Heart right ventricle (tissue), 16 donors: ENCODE data around the gene LRRC45. TPM values are rescaled to one million over a fixed set of nuclear protein-coding genes. Genes with fewer than 3 reads are reported as not detected.
A peak's percentile ranks its signal among the peaks of the same experiment; 100 is the strongest.

Experiments
- ATAC-seq, 8 donors: fragments of 200-7000 bp; cut with Tn5 transposase; one replicate each; pipeline ENCODE4 v1.9.1; 2020; ENCODE audit warnings: mild to moderate bottlenecking in 8 of 8, moderate library complexity in 8 of 8, moderate number of reproducible peaks in 1 of 8
- DNase-seq, 2 donors: peaks; one replicate each; pipeline ENCODE4 v3.0.0-alpha.2; 2020
- H3K27ac ChIP-seq, 10 donors: fragments of 200-600 bp; sonication (generic) in 2 of 10; one replicate each; pipeline versions ENCODE4 v1.5.0 to v1.8.0; 2020 to 2022; ENCODE audit warnings: mild to moderate bottlenecking in 3 of 10
- H3K27me3 ChIP-seq, 7 donors: fragments of 200-600 bp; one replicate each; pipeline ENCODE4 v1.8.0; 2021 to 2022; ENCODE audit warnings: mild to moderate bottlenecking in 2 of 7
- H3K36me3 ChIP-seq, 9 donors: fragments of 200-600 bp; sonication (generic) in 1 of 9; one replicate each; pipeline versions ENCODE4 v1.5.0 to v1.8.0; 2020 to 2022; ENCODE audit warnings: mild to moderate bottlenecking in 2 of 9
- H3K4me1 ChIP-seq, 9 donors: fragments of 200-600 bp; sonication (generic) in 1 of 9; one replicate each; pipeline versions ENCODE4 v1.5.0 to v1.8.0; 2020 to 2022; ENCODE audit warnings: mild to moderate bottlenecking in 4 of 9
- H3K4me3 ChIP-seq, 10 donors: fragments of 200-600 bp; sonication (generic) in 2 of 10; one replicate each; pipeline versions ENCODE4 v1.5.0 to v1.8.0; 2020 to 2022; ENCODE audit warnings: mild to moderate bottlenecking in 7 of 10, moderate library complexity in 2 of 10
- H3K9me3 ChIP-seq, 11 donors: fragments of 200-600 bp in 10 of 11; sonication (generic) in 2 of 11; one replicate each; pipeline versions ENCODE4 v1.5.0 to v1.8.0; 2013 to 2022; ENCODE audit warnings: mild to moderate bottlenecking in 2 of 11, control low read depth in 1 of 11, moderate library complexity in 1 of 11
- CTCF ChIP-seq, 9 donors: fragments of 200-600 bp; sonication (generic) in 2 of 9; IDR thresholded peaks; one replicate each; pipeline versions ENCODE4 v1.5.0 to v1.8.0; 2021 to 2022; ENCODE audit warnings: antibody characterized with exemption in 9 of 9, mild to moderate bottlenecking in 5 of 9, moderate library complexity in 1 of 9
- WGBS, 2 donors: extraction: QIAGEN DNeasy Blood & Tissue Kit; methylation state at CpG; one replicate each; pipeline ENCODE4 v1.1.7; 2013; ENCODE audit warnings: inconsistent platforms in 1 of 2; 5-methylcytosine and 5-hydroxymethylcytosine counted together
- intact Hi-C, 10 donors: fragments of 100-400 bp; cut with DNase I; formaldehyde crosslinking; loops; one replicate each; pipeline versions ENCODE4 v1.11.1 to v1.14.2; 2022
- polyA plus RNA-seq, 2 donors: library from polyadenylated mRNA; stranded (reverse); fragments of 200-250 nt; gene quantifications; one replicate each; pipeline ENCODE4 v1.2.3, GENCODE V29; 2013
- total RNA-seq, 10 donors: library from RNA; stranded (reverse); fragmentation: NEBNext Ultra II Directional in 3 of 10; extraction: Animal tissue kit (Norgen Biotek cat#: 25700) in 3 of 10; gene quantifications; one replicate each; pipeline versions ENCODE4 v1.2.1 to v1.2.4, GENCODE V29; 2021 to 2023
- donor health status: Arrhythmogenic right ventricular cardiomyopathy.
- donor health status: ischemic (EF 13 %, LVEDD 7.1; RV severe dilation, severe dysfunction).
- donor health status: healthy with polysubstance abuse.
- donor health status: DM: no; HTN: yes; CAD: no.
- donor health status: DM: no; HTN: no; CAD: no.
- donor health status: ischemic (EF 25% LVEDD 6.9; RV normal size, moderate dysfunction).
- donor health status: ischemic (EF 25% LVEDD 5.7; RV mildly dilated, moderate dysfunction).
- donor health status: healthy.
- donor health status: DM: yes; HTN: yes; CAD: no.
- donor health status: Ischemic cardiomyopathy.
- donor health status: ischemic (EF 35%, LVEDD 5.7; RV mildly dilated, moderate dysfunction).
- donor health status: nonischemic (EF 11% LVEDD 7.7; RV severe dilation, severe dysfunction).
- donor health status: DM: yes; HTN: yes; CAD: no.
- donor health status: PGD.
- donor health status: ischemic (EF 29% LVEDD 5.4; RV normal size, mild dysfunction).
- donor health status: nonischemic (EF 23%, LVEDD 6.1; RV moderate dilation, normal function).

Gene LRRC45
- total and polyA plus RNA-seq, 12 donors: 2.2 to 10.4 (median 3.5) TPM

GRCh38 chr17:82000803-82001570 lies 22.1 kb upstream of the LRRC45 start:
- DNase-seq (no peak), ATAC-seq (no peak)
- Histone ChIP-seq H3K27me3 (no peaks in the 10 kb centered on the region), H3K36me3 (peaks cover 0 to 12% (median 0%) of the 10 kb centered on the region in 9 donors), H3K4me3 (no peak overlapping the region), H3K9me3 (no peaks in the 10 kb centered on the region), H3K27ac (no peak overlapping the region), H3K4me1 (peaks cover 0 to 26% (median 20%) of the 10 kb centered on the region in 9 donors)
- 92 to 93% methylated on average over 24 to 32 of the region's 32 CpGs for WGBS, 2 donors
- no peak for TF ChIP-seq CTCF (IDR thresholded peaks at IDR 0.05)
- intact Hi-C loops: no loop called here

DNA sequence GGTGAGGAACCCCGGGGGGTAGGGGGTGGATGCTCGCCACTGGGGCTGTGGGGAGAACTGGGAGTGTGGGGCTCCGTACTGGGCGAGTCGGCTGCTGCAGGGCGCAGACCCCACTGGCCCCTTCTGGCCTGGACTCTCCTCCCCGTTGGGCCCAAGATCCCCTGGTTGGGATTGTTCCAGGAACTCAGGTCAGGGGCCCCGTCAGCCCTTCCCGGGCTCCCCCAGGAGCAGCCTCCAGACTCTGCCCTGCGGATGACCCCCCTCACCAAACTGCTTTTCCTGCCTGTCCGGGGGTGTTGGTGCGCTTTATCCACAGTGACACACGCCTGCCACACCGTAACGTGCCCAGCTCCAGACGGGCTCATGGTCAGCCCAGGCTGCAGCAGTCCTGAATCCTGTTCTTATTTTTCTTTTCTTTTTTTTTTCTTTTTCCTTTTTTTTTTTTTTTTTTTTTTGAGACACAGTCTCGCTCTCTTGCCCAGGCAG lies 21.5 kb upstream of the LRRC45 start:
- intact Hi-C loops: no loop called here
- WGBS, 2 donors: 85 to 88% methylated on average over 17 of the region's 17 CpGs
- no peak for TF ChIP-seq CTCF (IDR thresholded peaks at IDR 0.05)
- peaks cover 4 to 32% (median 26%) of the 10 kb centered on the region in 9 donors for H3K4me1 ChIP-seq
- no peak overlapping the region for H3K4me3 ChIP-seq
- H3K27me3 ChIP-seq: no peaks in the 10 kb centered on the region
- DNase-seq (no peak), ATAC-seq (no peak)
- H3K9me3 ChIP-seq: no peaks in the 10 kb centered on the region
- H3K27ac ChIP-seq: no peak overlapping the region
- H3K36me3 ChIP-seq: peaks cover 0 to 7% (median 0%) of the 10 kb centered on the region in 9 donors

GRCh38 chr17:82003411-82004381 lies 19.4 kb upstream of the LRRC45 start:
- Histone ChIP-seq H3K4me3 (no peak overlapping the region), H3K27me3 (no peaks in the 10 kb centered on the region), H3K4me1 (peaks cover 7 to 46% (median 33%) of the 10 kb centered on the region in 9 donors), H3K27ac (peak overlapping the region in 4 of 10 donors; percentile 3 to 26 (median 16)), H3K36me3 (no peaks in the 10 kb centered on the region), H3K9me3 (no peaks in the 10 kb centered on the region)
- 64 to 65% methylated on average over 53 of the region's 53 CpGs for WGBS, 2 donors
- peak; percentile 48 to 58 for DNase-seq
- TF ChIP-seq CTCF (IDR thresholded peaks at IDR 0.05): no peak
- ATAC-seq: peak in 6 of 8 donors; percentile 13 to 69 (median 33)
- intact Hi-C loops: no loop called here
